Adipose tissue (tissue), 3 donors: ENCODE results near the gene NXPH2. TPM values are rescaled to one million over a fixed set of nuclear protein-coding genes. Genes with fewer than 3 reads are reported as not detected.
"Not testable (repeated sequence)": the region's sequence is repeated elsewhere in the genome, so short reads cannot be mapped to it uniquely, and the experiment has no call there.

Experiments used
- H3K27ac ChIP-seq: one replicate; pipeline ENCODE4 v1.5.1; 2013; ENCODE audit warnings: low read depth, low read length
- WGBS, 3 donors: extraction: QIAGEN DNeasy Blood & Tissue Kit; methylation state at CpG; one replicate each; pipeline ENCODE4 v1.1.7; 2013; 5-methylcytosine and 5-hydroxymethylcytosine counted together
- polyA plus RNA-seq, 3 donors: library from polyadenylated mRNA; stranded (reverse); fragments of 200-250 nt; gene quantifications; one replicate each; pipeline ENCODE4 v1.2.3, GENCODE V29; 2013
- donor health status: healthy with polysubstance abuse.
- donor health status: Bipolar disorder and iron deficiency.
- donor health status: healthy.

The NXPH2 gene
- polyA plus RNA-seq, 3 donors, result not detected

GRCh38 chr2:138766464-138766863 is 13.7 kb downstream of the NXPH2 start:
- H3K27ac ChIP-seq, result no peak overlapping the region
- WGBS, 3 donors, result 73 to 84% (median 82%) methylated on average over 3 of the region's 3 CpGs

GRCh38 chr2:138763971-138764370 is 16.2 kb downstream of the NXPH2 start:
- H3K27ac ChIP-seq, result no peak overlapping the region

- no peak overlapping the region for H3K27ac ChIP-seq
Measured at GRCh38 chr2:138762533-138762932, 17.7 kb downstream of the NXPH2 start.

GRCh38 chr2:138760676-138761075 is 19.5 kb downstream of the NXPH2 start:
- WGBS, 3 donors, result 46 to 55% (median 51%) methylated on average over 3 of the region's 3 CpGs
- no peak overlapping the region for H3K27ac ChIP-seq

GRCh38 chr2:138757384-138757783 is 22.8 kb downstream of the NXPH2 start:
- no peak overlapping the region for H3K27ac ChIP-seq
- 80 to 88% (median 82%) methylated on average over 2 of the region's 2 CpGs for WGBS, 3 donors

- WGBS, 3 donors, result 53 to 57% (median 56%) methylated on average over 7 of the region's 7 CpGs
- H3K27ac ChIP-seq, result no peak overlapping the region
Measured at GRCh38 chr2:138752197-138752956, 27.8 kb downstream of the NXPH2 start.

- WGBS, 3 donors, result 12 to 20% (median 17%) methylated on average over 3 of the region's 3 CpGs
- no peak overlapping the region for H3K27ac ChIP-seq
Measured at GRCh38 chr2:138744713-138745112, 35.5 kb downstream of the NXPH2 start.

- H3K27ac ChIP-seq, result no peak overlapping the region
- 63 to 82% (median 78%) methylated on average over 4 of the region's 4 CpGs for WGBS, 3 donors
Measured at GRCh38 chr2:138742441-138743057, 37.6 kb downstream of the NXPH2 start.

GRCh38 chr2:138741851-138742250 is 38.3 kb downstream of the NXPH2 start:
- no peak overlapping the region for H3K27ac ChIP-seq
- 91 to 96% (median 94%) methylated on average over 2 of the region's 2 CpGs for WGBS, 3 donors

GRCh38 chr2:138737009-138737554 is 43.1 kb downstream of the NXPH2 start:
- not testable (repeated sequence) for H3K27ac ChIP-seq
- 83 to 92% (median 88%) methylated on average over 3 of the region's 3 CpGs for WGBS, 3 donors

GRCh38 chr2:138732651-138733050 is 47.5 kb downstream of the NXPH2 start:
- H3K27ac ChIP-seq, result no peak overlapping the region
- WGBS, 3 donors, result 68 to 93% (median 72%) methylated on average over 1 of the region's 1 CpG

- 80 to 88% (median 81%) methylated on average over 3 of the region's 3 CpGs for WGBS, 3 donors
- H3K27ac ChIP-seq, result no peak overlapping the region
Measured at GRCh38 chr2:138730497-138731030, 49.6 kb downstream of the NXPH2 start.

- 91 to 100% (median 92%) methylated on average over 1 of the region's 1 CpG for WGBS, 3 donors
- H3K27ac ChIP-seq, result no peak overlapping the region
Measured at GRCh38 chr2:138727956-138728355, 52.2 kb downstream of the NXPH2 start.

GRCh38 chr2:138726681-138727080 is 53.5 kb downstream of the NXPH2 start:
- no peak overlapping the region for H3K27ac ChIP-seq

GRCh38 chr2:138724729-138725459 is 55.3 kb downstream of the NXPH2 start:
- no peak overlapping the region for H3K27ac ChIP-seq
- WGBS, 3 donors, result 34 to 78% (median 76%) methylated on average over 2 of the region's 2 CpGs

GRCh38 chr2:138724327-138724726 is 55.9 kb downstream of the NXPH2 start:
- no peak overlapping the region for H3K27ac ChIP-seq
- WGBS, 3 donors, result 79 to 90% (median 84%) methylated on average over 2 of the region's 2 CpGs

- H3K27ac ChIP-seq, result no peak overlapping the region
- WGBS, 3 donors, result 83 to 94% (median 83%) methylated on average over 7 of the region's 7 CpGs
Measured at GRCh38 chr2:138723196-138723987, 56.8 kb downstream of the NXPH2 start.

- no peak overlapping the region for H3K27ac ChIP-seq
- WGBS, 3 donors, result 70 to 89% (median 80%) methylated on average over 4 of the region's 4 CpGs
Measured at GRCh38 chr2:138722316-138722715, 57.9 kb downstream of the NXPH2 start.
